Esophagus muscularis mucosa (tissue), 4 donors: ENCODE data around the gene TRAP1. TPM values are rescaled to one million over a fixed set of nuclear protein-coding genes. Genes with fewer than 3 reads are reported as not detected.

ENCODE experiments used
- DNase-seq: peaks from one replicate; pipeline ENCODE4 v3.0.0-alpha.2; 2017; ENCODE audit errors: extremely low spot score
- H3K27ac ChIP-seq, 4 donors: fragments of 200-600 bp; sonication (generic); replicated peaks in 1 of 4; 1 replicate in 3 of 4; 2 replicates in 1 of 4; pipeline ENCODE4 v1.5.1; 2016 to 2019; ENCODE audit warnings: mild to moderate bottlenecking in 1 of 4
- H3K27me3 ChIP-seq, 4 donors: fragments of 200-600 bp; sonication (generic); one replicate each; pipeline versions ENCODE4 v1.5.1 to v1.6.0; 2016 to 2019
- H3K36me3 ChIP-seq, 4 donors: fragments of 200-600 bp; sonication (generic); one replicate each; pipeline ENCODE4 v1.5.1; 2016 to 2019
- H3K4me1 ChIP-seq, 4 donors: fragments of 200-600 bp; sonication (generic); one replicate each; pipeline ENCODE4 v1.5.1; 2016 to 2019
- H3K4me3 ChIP-seq, 4 donors: fragments of 200-600 bp; sonication (generic); 1 replicate in 2 of 4; 2 replicates in 2 of 4; pipeline ENCODE4 v1.5.1; 2016 to 2019; ENCODE audit warnings: mild to moderate bottlenecking in 4 of 4, moderate library complexity in 1 of 4
- H3K9me3 ChIP-seq, 4 donors: fragments of 200-600 bp; sonication (generic); 1 replicate in 3 of 4; 2 replicates in 1 of 4; pipeline ENCODE4 v1.5.1; 2016 to 2019
- CTCF ChIP-seq, 3 experiments: fragments of 200-600 bp in 2 of 3; fragments of 450-650 bp in 1 of 3; sonication (generic) in 2 of 3; IDR thresholded peaks; one replicate each; pipeline ENCODE4 v1.5.1; 2017 to 2019; ENCODE audit warnings: antibody characterized with exemption in 3 of 3, mild to moderate bottlenecking in 2 of 3, moderate library complexity in 1 of 3
- EP300 ChIP-seq: sonication (generic); formaldehyde crosslinking; IDR thresholded peaks from one replicate; pipeline ENCODE4 v1.6.1; 2017; ENCODE audit warnings: antibody characterized with exemption
- POLR2A ChIP-seq: fragments of 450-650 bp; IDR thresholded peaks from one replicate; pipeline ENCODE4 v1.6.1; 2017; ENCODE audit warnings: antibody characterized with exemption, moderate library complexity, mild to moderate bottlenecking, low read depth
- POLR2AphosphoS5 ChIP-seq, 2 donors: sonication (generic); formaldehyde crosslinking; IDR thresholded peaks; one replicate each; pipeline ENCODE4 v1.6.1; 2017; ENCODE audit warnings: antibody characterized with exemption in 2 of 2
- WGBS: methylation state at CpG from one replicate; pipeline ENCODE4 v1.1.5; 2018; 5-methylcytosine and 5-hydroxymethylcytosine counted together
- intact Hi-C: fragments of 100-400 bp; cut with DNase I; formaldehyde crosslinking; loops from one replicate; pipeline ENCODE4 v1.15.1; 2023
- total RNA-seq, 4 donors: library from RNA; depleted of rRNA; stranded (reverse); fragments of >200 nt; gene quantifications; one replicate each; pipeline versions ENCODE4 v1.1.0 to v1.2.1, GENCODE V29; 2016

Gene TRAP1
- total RNA-seq, 4 donors from 2014 or later: 43.6 to 63.7 (median 46.8) TPM

GRCh38 chr16:3670711-3671110 is 46.6 kb downstream of the TRAP1 start:
- Histone ChIP-seq H3K27ac (no peak overlapping the region), H3K27me3 (no peaks in the 10 kb centered on the region), H3K4me1 (peaks cover 0 to under 1% (median 0%) of the 10 kb centered on the region in 4 donors), H3K4me3 (no peak overlapping the region), H3K9me3 (no peaks in the 10 kb centered on the region), H3K36me3 (peaks cover 35 to 83% (median 67%) of the 10 kb centered on the region in 4 donors)
- TF ChIP-seq EP300: no peak
- no peak for TF ChIP-seq POLR2A
- no peak for TF ChIP-seq CTCF (IDR thresholded peaks at IDR 0.05)
- no peak for TF ChIP-seq POLR2AphosphoS5 (IDR thresholded peaks at IDR 0.05)
- intact Hi-C loops: no loop called here
- WGBS: 90% methylated on average over 13 of the region's 13 CpGs
- DNase-seq: no peak

DNA sequence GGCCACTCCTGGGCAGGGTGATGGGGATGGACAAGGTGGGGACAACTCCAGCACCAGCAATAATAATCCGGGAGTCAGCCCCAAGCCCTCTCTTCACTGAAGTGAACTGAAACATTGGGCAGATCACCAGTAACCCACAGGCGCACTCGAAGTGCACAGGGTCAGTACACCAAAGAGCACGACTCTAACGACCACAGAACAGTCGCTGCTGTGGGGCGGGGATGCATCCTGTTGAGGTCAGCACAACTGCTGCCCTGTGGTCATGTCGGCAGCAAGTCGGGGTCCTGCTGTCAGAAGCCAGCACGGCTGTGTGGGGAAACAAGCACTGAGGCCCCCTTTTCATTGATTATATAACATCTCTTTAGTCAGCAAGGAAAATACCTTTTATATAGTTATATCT is 48.2 kb downstream of the TRAP1 start:
- no peak overlapping the region for H3K4me3 ChIP-seq
- intact Hi-C loops: no loop called here
- WGBS: 85% methylated on average over 7 of the region's 10 CpGs
- no peaks in the 10 kb centered on the region for H3K27me3 ChIP-seq
- TF ChIP-seq POLR2A (no peak), CTCF (IDR thresholded peaks at IDR 0.05) (no peak), EP300 (no peak), POLR2AphosphoS5 (IDR thresholded peaks at IDR 0.05) (no peak)
- H3K4me1 ChIP-seq: no peaks in the 10 kb centered on the region
- no peak for DNase-seq
- peaks cover 24 to 83% (median 67%) of the 10 kb centered on the region in 4 donors for H3K36me3 ChIP-seq
- H3K9me3 ChIP-seq: no peaks in the 10 kb centered on the region
- H3K27ac ChIP-seq: no peak overlapping the region

DNA sequence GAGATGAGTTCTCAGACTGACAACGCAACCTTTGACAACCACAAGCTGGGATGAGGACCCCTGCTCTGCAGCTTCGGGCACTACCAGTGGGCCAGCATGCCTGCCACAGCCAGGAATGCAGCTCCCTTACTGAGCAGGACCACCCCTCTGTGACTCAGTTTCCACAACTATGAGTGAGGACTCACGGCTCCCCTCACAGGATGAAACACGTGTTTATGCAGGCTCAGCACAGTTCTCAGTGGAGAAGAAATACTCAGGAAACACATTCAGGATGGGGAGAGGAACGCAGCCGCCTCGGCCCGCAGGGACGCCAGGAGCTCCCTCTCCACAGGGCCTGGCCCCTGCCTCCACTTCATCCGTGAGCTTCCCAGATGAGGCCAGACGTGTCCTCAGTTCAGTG is 48.7 kb downstream of the TRAP1 start:
- intact Hi-C loops: no loop called here
- no peaks in the 10 kb centered on the region for H3K9me3 ChIP-seq
- H3K4me3 ChIP-seq: no peak overlapping the region
- H3K27me3 ChIP-seq: no peaks in the 10 kb centered on the region
- TF ChIP-seq CTCF (IDR thresholded peaks at IDR 0.05) (no peak), POLR2AphosphoS5 (IDR thresholded peaks at IDR 0.05) (no peak), EP300 (no peak), POLR2A (no peak)
- peaks cover 19 to 83% (median 67%) of the 10 kb centered on the region in 4 donors for H3K36me3 ChIP-seq
- no peak for DNase-seq
- no peak overlapping the region for H3K27ac ChIP-seq
- 93% methylated on average over 6 of the region's 11 CpGs for WGBS
- no peaks in the 10 kb centered on the region for H3K4me1 ChIP-seq

DNA sequence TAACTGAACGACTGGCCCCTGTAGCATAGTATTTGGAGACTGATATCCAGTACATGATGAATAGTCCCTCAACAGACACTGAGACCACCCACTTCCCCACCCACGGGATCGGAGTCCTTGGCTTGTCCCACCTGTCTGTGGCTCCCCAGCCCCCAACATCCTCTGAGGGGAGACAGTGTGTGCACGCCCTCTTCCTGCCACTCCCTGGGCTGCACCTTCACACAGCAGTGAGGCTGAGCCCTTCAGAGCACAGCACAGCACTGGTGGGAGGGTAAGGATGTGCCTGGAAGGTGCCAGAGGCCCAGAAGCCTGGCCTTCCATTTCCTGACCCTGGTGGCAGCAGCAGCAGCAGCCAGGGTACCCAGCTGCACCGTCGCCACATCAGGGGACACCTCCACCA is 51.8 kb downstream of the TRAP1 start:
- 86% methylated on average over 6 of the region's 6 CpGs for WGBS
- H3K27ac ChIP-seq: no peak overlapping the region
- no peaks in the 10 kb centered on the region for H3K9me3 ChIP-seq
- DNase-seq: no peak
- TF ChIP-seq POLR2A (no peak), POLR2AphosphoS5 (IDR thresholded peaks at IDR 0.05) (no peak), EP300 (no peak)
- H3K4me3 ChIP-seq: no peak overlapping the region
- H3K27me3 ChIP-seq: no peaks in the 10 kb centered on the region
- H3K4me1 ChIP-seq: no peaks in the 10 kb centered on the region
- intact Hi-C loops: no loop called here
- H3K36me3 ChIP-seq: peaks cover 8 to 83% (median 70%) of the 10 kb centered on the region in 4 donors

- no peak for DNase-seq
- TF ChIP-seq EP300 (no peak), CTCF (IDR thresholded peaks at IDR 0.05) (no peak)
- intact Hi-C loops: no loop called here
- no peaks in the 10 kb centered on the region for H3K27me3 ChIP-seq
- 95% methylated on average over 20 of the region's 31 CpGs for WGBS
- no peak overlapping the region for H3K27ac ChIP-seq
- H3K9me3 ChIP-seq: no peaks in the 10 kb centered on the region
- H3K4me1 ChIP-seq: no peaks in the 10 kb centered on the region
- H3K4me3 ChIP-seq: no peak overlapping the region
- H3K36me3 ChIP-seq: peaks cover 8 to 92% (median 82%) of the 10 kb centered on the region in 4 donors
Measured at GRCh38 chr16:3664187-3664896, 53.0 kb downstream of the TRAP1 start.
